Measurements from ENCODE around the gene FBXO8. TPM values are rescaled to one million over a fixed set of nuclear protein-coding genes. Genes with fewer than 3 reads are reported as not detected.

Gene FBXO8
- total RNA-seq, 1 experiment from 2014 or later = 22.1 TPM

- ChIA-PET POLR2A (interaction anchor here (1.2 kb wide), 1 partner anchor 24 kb away, joined by 3 read pairs; no protein-coding TSS in a partner anchor), CTCF (interaction anchor here (0.6 to 1.9 kb wide), 2 partner anchors 102 to 103 kb away, joined by 3 to 7 read pairs; no protein-coding TSS in a partner anchor)
- Mint-ChIP-seq H3K27me3 (ENCODE audit: insufficient read depth, unreplicated experiment) (peaks cover 13% of the 10 kb centered on the region), H3K4me1 (ENCODE audit: insufficient read depth, unreplicated experiment) (peaks cover 6% of the 10 kb centered on the region), H3K36me3 (ENCODE audit: insufficient read depth, unreplicated experiment) (no peaks in the 10 kb centered on the region), H3K9me3 (ENCODE audit: unreplicated experiment) (no peaks in the 10 kb centered on the region), H3K27ac (ENCODE audit: low read depth, unreplicated experiment) (no peak overlapping the region), H3K4me3 (ENCODE audit: unreplicated experiment) (no peak overlapping the region)
- intact Hi-C loops (cut with micrococcal nuclease) = no loop called here
- BruUV-seq (replicated peaks) = no TSS peak
- DNase-seq (ENCODE audit: unreplicated experiment) = no peak
- no peak for TF ChIP-seq CTCF (IDR thresholded peaks at IDR 0.05; ENCODE audit: unreplicated experiment)
Measured at GRCh38 chr4:174216799-174217272, 66.6 kb downstream of the FBXO8 start.

GRCh38 chr4:174215961-174216680 is 67.3 kb downstream of the FBXO8 start:
- BruUV-seq (replicated peaks) = no TSS peak
- intact Hi-C loops (cut with micrococcal nuclease) = no loop called here
- H3K36me3 Mint-ChIP-seq (ENCODE audit: insufficient read depth, unreplicated experiment) = no peaks in the 10 kb centered on the region
- ChIA-PET CTCF (interaction anchor here (1.9 kb wide), 1 partner anchor 103 kb away, joined by 7 read pairs; no protein-coding TSS in a partner anchor), POLR2A (no interaction called here)
- no peak overlapping the region for H3K27ac Mint-ChIP-seq (ENCODE audit: low read depth, unreplicated experiment)
- H3K4me3 Mint-ChIP-seq (ENCODE audit: unreplicated experiment) = no peak overlapping the region
- TF ChIP-seq CTCF (IDR thresholded peaks at IDR 0.05; ENCODE audit: unreplicated experiment) = no peak
- H3K9me3 Mint-ChIP-seq (ENCODE audit: unreplicated experiment) = no peaks in the 10 kb centered on the region
- H3K27me3 Mint-ChIP-seq (ENCODE audit: insufficient read depth, unreplicated experiment) = peaks cover 13% of the 10 kb centered on the region
- DNase-seq (ENCODE audit: unreplicated experiment) = no peak
- H3K4me1 Mint-ChIP-seq (ENCODE audit: insufficient read depth, unreplicated experiment) = peaks cover 6% of the 10 kb centered on the region

GRCh38 chr4:174215057-174215456 is 68.4 kb downstream of the FBXO8 start:
- H3K4me1 Mint-ChIP-seq (ENCODE audit: insufficient read depth, unreplicated experiment) = peaks cover 6% of the 10 kb centered on the region
- ChIA-PET POLR2A (interaction anchor here (0.7 kb wide), 1 partner anchor 1925 kb away, joined by 3 read pairs; no protein-coding TSS in a partner anchor), CTCF (interaction anchor here (0.6 kb wide), 1 partner anchor 18 kb away, joined by 3 read pairs; no protein-coding TSS in a partner anchor)
- no peak for DNase-seq (ENCODE audit: unreplicated experiment)
- intact Hi-C loops (cut with micrococcal nuclease) = no loop called here
- H3K27me3 Mint-ChIP-seq (ENCODE audit: insufficient read depth, unreplicated experiment) = peaks cover 13% of the 10 kb centered on the region
- no peaks in the 10 kb centered on the region for H3K36me3 Mint-ChIP-seq (ENCODE audit: insufficient read depth, unreplicated experiment)
- no peaks in the 10 kb centered on the region for H3K9me3 Mint-ChIP-seq (ENCODE audit: unreplicated experiment)
- no peak overlapping the region for H3K27ac Mint-ChIP-seq (ENCODE audit: low read depth, unreplicated experiment)
- no peak for TF ChIP-seq CTCF (IDR thresholded peaks at IDR 0.05; ENCODE audit: unreplicated experiment)
- no TSS peak for BruUV-seq (replicated peaks)
- H3K4me3 Mint-ChIP-seq (ENCODE audit: unreplicated experiment) = no peak overlapping the region

GRCh38 chr4:174214101-174214878 is 69.2 kb downstream of the FBXO8 start:
- Mint-ChIP-seq H3K4me1 (ENCODE audit: insufficient read depth, unreplicated experiment) (peaks cover 6% of the 10 kb centered on the region), H3K9me3 (ENCODE audit: unreplicated experiment) (no peaks in the 10 kb centered on the region), H3K4me3 (ENCODE audit: unreplicated experiment) (no peak overlapping the region), H3K27ac (ENCODE audit: low read depth, unreplicated experiment) (no peak overlapping the region), H3K27me3 (ENCODE audit: insufficient read depth, unreplicated experiment) (peaks cover 13% of the 10 kb centered on the region), H3K36me3 (ENCODE audit: insufficient read depth, unreplicated experiment) (no peaks in the 10 kb centered on the region)
- intact Hi-C loops (cut with micrococcal nuclease) = no loop called here
- no peak for DNase-seq (ENCODE audit: unreplicated experiment)
- no peak for TF ChIP-seq CTCF (IDR thresholded peaks at IDR 0.05; ENCODE audit: unreplicated experiment)
- POLR2A ChIA-PET = interaction anchor here (0.7 kb wide), 1 partner anchor 792 kb away, joined by 4 read pairs; no protein-coding TSS in a partner anchor
- BruUV-seq (replicated peaks) = no TSS peak
- CTCF ChIA-PET = interaction anchor here (0.6 to 0.7 kb wide), 3 partner anchors 19 to 742 kb away, joined by 3 to 6 read pairs (median 3); no protein-coding TSS in a partner anchor

Data from MCF 10A (cell line).